Measurements from ENCODE around the gene CCR6. TPM values are rescaled to one million over a fixed set of nuclear protein-coding genes. Genes with fewer than 3 reads are reported as not detected.

Gene CCR6
- total and polyA plus RNA-seq, 2 of the 13 experiments (the other 11 are each of a cell fraction or from before 2014, with no cell fraction given): 4.5 to 8.7 TPM

DNA sequence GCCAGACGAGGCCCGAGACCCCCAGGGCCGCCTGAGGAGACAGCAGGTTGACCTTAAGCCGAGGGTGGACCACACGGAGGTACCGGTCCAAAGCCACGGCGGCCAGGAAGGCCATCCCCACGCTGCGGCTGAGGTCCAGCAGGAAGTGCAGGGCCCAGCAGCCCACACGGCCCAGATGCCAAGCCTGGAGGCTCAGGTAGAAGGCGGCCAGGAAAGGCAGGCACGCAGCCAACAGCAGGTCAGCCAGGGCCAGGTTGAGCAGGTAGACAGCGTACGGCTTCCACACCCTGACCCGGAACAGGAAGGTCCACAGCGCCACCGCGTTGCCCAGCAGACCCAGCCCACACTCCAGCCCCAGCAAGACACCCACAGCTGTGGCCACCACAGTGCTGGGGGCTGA is 34.5 kb downstream of the CCR6 start (continued):
- TF ChIP-seq NFIB (CRISPR knock-in tag; IDR thresholded peaks at IDR 0.05; ENCODE audit: borderline replicate concordance): no peak
- peak; percentile 30; the same call in 1 of the 2 replicates for TF ChIP-seq ZNF768 (CRISPR knock-in tag; IDR thresholded peaks at IDR 0.05)

- ChIA-PET POLR2A (no interaction called here), CTCF (ENCODE audit: low intra/inter-chr PET ratio, low total read pairs) (no interaction called here)
Observed at GRCh38 chr6:167157863-167158262, 35.0 kb downstream of the CCR6 start, which contains the start of gene GPR31. TSS of gene GPR31 (minus strand) at chr6:167157980. CDS start at chr6:167157831, 149 bp downstream.

More at GRCh38 chr6:167157863-167158262, 35.0 kb downstream of the CCR6 start, which contains the start of gene GPR31:
- no peaks in the 10 kb centered on the region for H4K20me1 ChIP-seq (ENCODE audit: insufficient read depth, low read length)
- DNase-seq (ENCODE audit: low spot score): no peak
- no peak within 1 kb of the TSS for H3K4me3 ChIP-seq (replicated peaks in 1 of 3; ENCODE audit: insufficient read depth in 1 of 3, low read depth in 2 of 3, low read length in 3 of 3)
- no peak for FAIRE-seq
- no peak within 1 kb of the TSS for H3K27ac ChIP-seq (ENCODE audit: extremely low read length, insufficient read depth, low read length)
- peaks cover 13 to 66% of the 10 kb centered on the region in 2 experiments; a peak in 4 of 5 replicates for H3K27me3 ChIP-seq (ENCODE audit: control insufficient read depth in 1 of 2, insufficient read depth in 2 of 2, low read length in 2 of 2)
- intact Hi-C loops (cut with micrococcal nuclease; ENCODE audit: unreplicated experiment): no loop called here
- no peak within 1 kb of the TSS for H2AFZ ChIP-seq (ENCODE audit: low read length)
- H3K4me2 ChIP-seq (ENCODE audit: low read depth, low read length): no peak within 1 kb of the TSS
- H3K9me3 ChIP-seq (ENCODE audit: low read length): no peaks in the 10 kb centered on the region
- in situ Hi-C loops (cut with HindIII; ENCODE audit: extremely low pct_ligation_motif_present, low pct_unique_long_range_greater_than_20kb): no loop called here
- H3K36me3 ChIP-seq (replicated peaks in 1 of 2; ENCODE audit: control insufficient read depth in 1 of 2, insufficient read depth in 2 of 2, low read length in 2 of 2): no peaks in the 10 kb centered on the region
- no peak within 1 kb of the TSS for H3K9ac ChIP-seq (ENCODE audit: insufficient read depth, low read depth, low read length)
- 38% methylated on average over 4 of the region's 4 CpGs for WGBS (ENCODE audit: low lambda C conversion rate)
- ATAC-seq: no peak
- TF ChIP-seq NR2F1 (CRISPR knock-in tag; IDR thresholded peaks at IDR 0.05): no peak
- TF ChIP-seq LRRFIP1 (CRISPR knock-in tag; conservative IDR thresholded peaks at IDR 0.05): no peak
- no peak for TF ChIP-seq ZNF547 (CRISPR knock-in tag; IDR thresholded peaks at IDR 0.05)
- no peak for TF ChIP-seq ZFAT (CRISPR knock-in tag; conservative IDR thresholded peaks at IDR 0.05)
- no peak for TF ChIP-seq MEIS2 (CRISPR knock-in tag; IDR thresholded peaks at IDR 0.05)
- TF ChIP-seq ZNF180 (CRISPR knock-in tag; IDR thresholded peaks at IDR 0.05; ENCODE audit: borderline replicate concordance, low read depth): no peak
- TF ChIP-seq MAX (IDR thresholded peaks at IDR 0.05): no peak
- TF ChIP-seq ATRX (CRISPR knock-in tag; IDR thresholded peaks at IDR 0.05; ENCODE audit: borderline replicate concordance): no peak
- no peak for TF ChIP-seq AKNA (CRISPR knock-in tag; IDR thresholded peaks at IDR 0.05; ENCODE audit: borderline replicate concordance)
- no peak for TF ChIP-seq ZBTB14 (CRISPR knock-in tag; IDR thresholded peaks at IDR 0.05)
- TF ChIP-seq SKI (IDR thresholded peaks at IDR 0.05; ENCODE audit: partially characterized antibody): no peak
- TF ChIP-seq ARID2 (CRISPR knock-in tag; IDR thresholded peaks at IDR 0.05; ENCODE audit: borderline replicate concordance): no peak
- TF ChIP-seq ZNF552 (CRISPR knock-in tag; IDR thresholded peaks at IDR 0.05; ENCODE audit: borderline replicate concordance): no peak
- H3K79me2 ChIP-seq (ENCODE audit: insufficient read depth, low read length): no peaks in the 10 kb centered on the region
- no TSS peak for BruUV-seq (replicated peaks)
- peaks cover 23% of the 10 kb centered on the region for H3K4me1 ChIP-seq (ENCODE audit: insufficient read depth, low read length)

All from HepG2 (cell line).